Measurements from ENCODE around the gene CRP.
A peak's percentile ranks its signal among the peaks of the same experiment; 100 is the strongest.
"Not testable (repeated sequence)": the region's sequence is repeated elsewhere in the genome, so short reads cannot be mapped to it uniquely, and the experiment has no call there.

CRP gene

GRCh38 chr1:159714529-159714928 is at the start of gene CRP:
CRP (minus strand) TSS chr1:159714589; CDS start chr1:159714485, 104 bp downstream.
- no peak for DNase-seq

- DNase-seq: no peak
Measured at GRCh38 chr1:159763686-159764085, 49.3 kb upstream of the CRP start.

GRCh38 chr1:159756397-159756796 is 42.0 kb upstream of the CRP start:
- peak; percentile 71 to 78 (median 78) for DNase-seq

- DNase-seq: no peak
Measured at GRCh38 chr1:159755451-159756007, 41.1 kb upstream of the CRP start.

- no peak for DNase-seq
Measured at GRCh38 chr1:159753386-159753785, 39.0 kb upstream of the CRP start.

GRCh38 chr1:159752135-159752580 is 37.8 kb upstream of the CRP start:
- DNase-seq: no peak

- DNase-seq: peak; percentile 11 to 31 (median 22)
Measured at GRCh38 chr1:159751031-159751430, 36.6 kb upstream of the CRP start.

- no peak for DNase-seq
Measured at GRCh38 chr1:159750621-159751020, 36.2 kb upstream of the CRP start.

GRCh38 chr1:159749630-159750029 is 35.2 kb upstream of the CRP start:
- DNase-seq: no peak

GRCh38 chr1:159748370-159748769 is 34.0 kb upstream of the CRP start:
- DNase-seq: no peak

- DNase-seq: peak in 1 of 3 donors; percentile 14
Measured at GRCh38 chr1:159746666-159747065, 32.3 kb upstream of the CRP start.

GRCh38 chr1:159743651-159744410 is 29.4 kb upstream of the CRP start:
- peak in 2 of 3 donors; percentile 28 to 51 for DNase-seq

GRCh38 chr1:159737238-159737916 is 23.0 kb upstream of the CRP start:
- peak in 2 of 3 donors; percentile 15 to 22 for DNase-seq

GRCh38 chr1:159723188-159723587 is 8.8 kb upstream of the CRP start:
- DNase-seq: not testable (repeated sequence)

- no peak for DNase-seq
Measured at GRCh38 chr1:159719990-159720389, 5.6 kb upstream of the CRP start.

GRCh38 chr1:159715855-159716254 is 1.5 kb upstream of the CRP start:
- DNase-seq: no peak

GRCh38 chr1:159712080-159712479 is 2.3 kb downstream of the CRP start:
- no peak for DNase-seq

GRCh38 chr1:159707472-159708260 is 6.7 kb downstream of the CRP start:
- no peak for DNase-seq

GRCh38 chr1:159705904-159706256 is 8.5 kb downstream of the CRP start:
- no peak for DNase-seq

- DNase-seq: no peak
Measured at GRCh38 chr1:159705251-159705903, 9.0 kb downstream of the CRP start.

- DNase-seq: no peak
Measured at GRCh38 chr1:159704481-159704880, 9.9 kb downstream of the CRP start.

- DNase-seq: peak in 2 of 3 donors; percentile 27 to 29
Measured at GRCh38 chr1:159700312-159700711, 14.1 kb downstream of the CRP start.

GRCh38 chr1:159699653-159700052 is 14.7 kb downstream of the CRP start:
- no peak for DNase-seq
